HG02588 (cell line): Measurements from ENCODE around the gene RAB35.
"Not testable (repeated sequence)": the region's sequence is repeated elsewhere in the genome, so short reads cannot be mapped to it uniquely, and the experiment has no call there.

Experiments
- ATAC-seq: cut with Tn5 transposase; IDR thresholded peaks from one replicate; pipeline ENCODE4 v1.9.1; 2021; ENCODE audit warnings: mild to moderate bottlenecking, moderate library complexity; ENCODE audit not compliant: unreplicated experiment

Gene RAB35

GRCh38 chr12:120064054-120064940, 52.3 kb downstream of the RAB35 start:
- no peak for ATAC-seq

DNA sequence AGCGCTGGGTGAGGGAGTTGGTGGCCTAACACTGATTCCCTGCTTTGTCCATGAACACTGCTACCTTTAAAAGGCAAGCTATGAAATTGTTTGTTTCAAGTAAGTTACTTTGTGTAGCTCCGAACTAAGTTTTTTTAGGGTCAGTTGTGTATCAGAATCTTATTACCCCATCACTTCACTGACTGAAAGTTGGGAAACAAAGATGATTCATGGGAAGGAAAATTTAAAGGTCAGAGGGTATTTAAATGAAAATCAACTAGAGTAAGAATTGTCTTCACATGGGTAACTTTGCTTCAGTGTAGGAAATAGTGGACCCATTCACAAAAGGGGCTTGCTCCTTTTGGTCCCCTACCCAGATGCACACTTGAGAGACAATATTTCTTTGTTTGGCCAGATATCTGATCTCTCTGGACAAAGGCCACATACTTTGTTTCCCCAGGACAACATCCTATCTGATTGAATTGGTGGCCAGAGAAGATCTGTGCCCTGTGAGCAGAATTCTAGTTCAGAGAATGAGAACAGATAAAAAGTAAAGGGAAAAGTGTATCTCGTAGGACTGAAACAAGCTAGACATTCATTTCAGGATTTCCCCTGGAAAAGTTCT, 53.5 kb downstream of the RAB35 start:
- no peak for ATAC-seq

DNA sequence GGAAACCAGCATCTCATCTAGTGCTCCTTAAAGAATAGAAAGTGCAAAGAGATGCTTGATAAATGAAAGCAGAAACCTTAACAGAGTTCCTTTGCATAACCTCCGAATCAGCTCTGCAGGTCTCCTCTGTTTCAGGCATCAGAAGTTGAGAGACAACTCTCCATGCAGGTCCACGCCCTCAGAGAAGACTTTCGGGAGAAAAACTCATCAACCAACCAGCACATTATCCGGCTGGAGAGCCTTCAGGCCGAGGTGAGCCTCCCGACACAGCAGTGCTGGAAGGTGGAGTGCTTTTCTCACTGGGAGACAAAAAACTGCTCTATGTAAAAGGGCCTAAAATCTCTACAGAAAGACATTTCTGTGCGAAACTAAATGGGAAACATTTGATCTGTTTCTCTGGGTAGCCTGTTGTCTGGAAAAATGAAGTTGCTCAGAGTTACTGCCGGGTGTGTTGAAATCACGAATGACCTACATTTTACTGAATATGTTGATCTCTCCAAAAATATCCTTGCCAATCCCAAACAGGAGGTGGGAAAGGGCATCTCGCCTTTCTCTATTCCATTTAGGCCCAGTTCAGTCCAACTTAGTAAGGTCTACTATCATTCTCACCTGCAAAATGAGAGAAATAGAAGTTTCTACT, 54.9 kb downstream of the RAB35 start:
- ATAC-seq: no peak

DNA sequence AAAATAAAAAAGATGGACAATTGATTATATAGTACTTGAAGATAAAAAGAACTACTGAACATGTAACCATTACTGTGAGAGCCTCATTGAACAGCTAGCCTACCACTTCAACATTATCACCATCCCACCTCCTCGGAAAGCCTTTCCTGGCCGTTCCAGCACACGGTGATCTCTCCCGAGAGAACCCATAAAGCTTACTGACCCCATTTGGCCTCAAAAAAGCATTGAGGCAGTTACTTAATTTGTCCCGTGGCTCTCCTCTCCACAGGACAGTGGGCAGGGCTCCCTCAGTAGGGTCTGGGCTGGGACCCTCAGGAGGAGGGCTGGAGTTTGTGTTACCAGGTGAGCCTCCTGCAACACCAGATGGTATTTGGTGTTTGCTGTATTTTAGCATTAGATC, 55.8 kb downstream of the RAB35 start:
- ATAC-seq: no peak

DNA sequence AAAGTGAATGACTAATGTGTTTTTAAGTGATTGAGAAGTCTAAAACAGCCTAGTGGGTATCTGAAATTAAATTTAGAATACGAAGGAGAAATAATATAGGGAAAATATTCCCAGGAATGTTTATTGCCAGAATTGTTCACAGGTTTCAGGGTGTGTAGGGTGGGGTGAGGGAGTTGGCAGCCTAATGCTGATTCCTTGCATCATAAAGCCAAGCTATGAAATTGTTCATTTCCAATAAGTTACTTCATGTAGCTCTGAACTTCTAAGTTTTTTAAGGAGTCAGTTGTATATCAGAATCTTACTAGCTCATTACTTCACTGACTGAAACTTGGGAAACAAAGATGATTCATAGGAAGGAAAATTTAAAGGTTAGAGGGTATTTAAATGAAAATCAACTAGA, 56.4 kb downstream of the RAB35 start:
- ATAC-seq: no peak

DNA sequence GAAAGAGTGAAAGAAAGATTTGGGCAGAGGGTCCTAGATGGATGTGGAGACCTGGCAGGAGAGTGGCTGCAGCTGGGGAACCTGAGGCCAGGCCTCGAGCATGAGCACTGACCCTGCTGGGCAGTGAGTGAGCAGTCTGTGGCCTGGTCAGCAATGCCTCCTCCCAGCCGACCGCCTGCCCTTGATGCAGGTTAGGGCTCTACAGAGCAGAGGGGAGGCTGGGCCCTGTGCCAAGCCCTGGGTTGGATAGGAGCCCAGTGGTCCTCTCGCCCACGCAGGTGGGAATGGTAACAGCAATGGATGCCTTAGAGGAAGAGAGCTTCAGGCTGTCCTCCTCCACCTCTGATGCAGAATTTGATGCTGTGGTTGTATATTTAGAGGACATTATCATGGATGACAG, 59.8 kb downstream of the RAB35 start:
- ATAC-seq: no peak

GRCh38 chr12:120055231-120056000, 61.1 kb downstream of the RAB35 start:
- ATAC-seq: no peak

DNA sequence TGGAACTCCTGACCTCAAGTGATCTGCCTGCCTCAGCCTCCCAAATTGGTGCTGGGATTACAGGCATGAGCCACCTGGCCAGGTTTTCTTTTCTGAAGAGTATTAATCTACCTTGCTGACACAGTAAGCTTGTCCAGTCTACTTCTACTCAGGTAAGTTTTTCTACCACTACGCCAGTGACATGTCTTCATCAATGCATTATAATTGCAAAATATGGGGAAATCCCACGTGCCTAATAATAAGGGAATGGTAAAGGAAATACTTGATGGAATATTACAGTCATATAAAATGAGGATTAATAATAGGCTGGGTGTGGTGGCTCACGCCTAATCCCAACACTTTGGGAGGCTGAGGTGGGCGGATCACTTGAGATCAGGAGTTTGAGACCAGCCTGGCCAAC, 62.3 kb downstream of the RAB35 start:
- no peak for ATAC-seq

DNA sequence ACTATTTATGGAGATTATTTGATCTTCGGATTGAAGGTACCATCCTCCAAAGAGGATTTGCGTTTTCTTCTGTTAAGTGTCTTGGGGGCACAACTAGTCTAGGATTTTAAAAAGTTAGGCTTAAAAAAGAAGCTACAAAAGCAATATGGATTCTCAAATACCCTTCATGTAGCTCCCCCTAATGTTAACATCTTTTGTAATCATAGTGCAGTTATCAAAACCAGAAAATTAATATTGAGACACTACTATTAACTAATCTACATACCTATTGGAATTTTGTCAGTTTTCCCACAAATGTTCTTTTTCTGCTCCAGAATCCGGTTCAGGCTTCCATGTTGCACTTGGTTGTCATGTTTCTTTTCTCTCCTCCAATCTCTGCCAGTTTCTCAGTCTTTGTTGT, 65.0 kb downstream of the RAB35 start:
- no peak for ATAC-seq

DNA sequence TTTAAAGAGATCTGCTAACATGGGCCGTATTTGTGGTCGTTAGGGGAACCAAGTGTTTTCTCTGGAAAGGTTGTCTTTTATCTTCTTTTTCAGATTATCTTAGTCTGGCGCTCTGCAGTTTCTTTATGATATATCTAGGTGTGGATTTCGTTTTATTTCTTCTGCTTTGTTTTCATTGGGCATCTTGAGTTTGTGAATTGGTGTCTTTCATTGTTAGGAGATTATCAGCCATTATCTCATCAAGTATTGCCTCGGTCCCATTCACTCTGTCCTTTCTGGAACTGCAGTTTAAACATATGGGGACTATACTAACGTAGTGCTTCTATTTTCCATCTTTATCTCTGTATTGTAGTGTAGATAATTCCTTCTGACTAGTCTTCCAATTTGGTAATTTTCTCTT, 67.1 kb downstream of the RAB35 start:
- no peak for ATAC-seq

DNA sequence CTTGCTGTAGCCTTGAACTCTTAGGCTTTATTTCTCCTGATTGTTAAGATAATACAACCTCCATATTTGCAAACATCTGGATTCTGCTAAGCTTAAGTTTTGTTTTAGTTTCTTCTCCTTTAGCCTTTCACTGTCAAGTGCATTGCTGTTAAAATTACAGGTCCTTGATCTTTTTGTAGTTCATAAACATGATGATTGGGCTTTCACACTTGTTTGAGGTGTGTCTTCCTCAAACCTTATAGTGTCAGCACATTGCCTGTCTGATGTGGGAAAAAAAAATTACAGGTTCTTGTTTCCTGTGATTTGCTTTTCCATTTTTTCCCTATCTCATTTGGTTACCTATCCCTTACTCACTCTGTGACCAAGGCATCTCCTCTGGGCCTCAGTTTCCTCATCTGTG, 68.3 kb downstream of the RAB35 start:
- no peak for ATAC-seq

DNA sequence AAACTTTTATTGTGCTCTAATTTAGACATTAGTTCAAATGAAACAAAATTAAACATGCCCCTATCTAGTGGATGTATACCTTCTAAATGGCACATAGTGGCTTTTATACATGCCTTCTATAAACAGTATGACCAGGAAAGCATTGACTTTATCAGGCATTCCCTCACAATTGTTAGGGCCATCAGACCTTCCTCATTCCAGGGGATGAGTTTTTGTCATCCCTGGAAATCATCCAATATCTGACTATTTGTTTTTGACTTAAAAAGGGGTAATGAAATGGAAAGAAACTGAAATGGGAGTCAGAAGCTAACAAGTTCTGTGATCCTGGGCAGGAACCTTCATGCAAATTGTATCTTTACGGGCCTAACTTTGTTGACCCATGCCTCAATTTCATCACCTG, 69.5 kb downstream of the RAB35 start:
- ATAC-seq: no peak

- ATAC-seq: not testable (repeated sequence)
Measured at GRCh38 chr12:120045367-120045766, 71.2 kb downstream of the RAB35 start.
